Upper lobe of left lung (tissue), 6 donors: ENCODE results near the gene OSBPL3. TPM values are rescaled to one million over a fixed set of nuclear protein-coding genes. Genes with fewer than 3 reads are reported as not detected.

ENCODE experiments used
- ATAC-seq, 2 donors: fragments of 200-7000 bp; cut with Tn5 transposase; one replicate each; pipeline ENCODE4 v1.9.1; 2022; ENCODE audit warnings: mild to moderate bottlenecking in 2 of 2, moderate library complexity in 2 of 2; ENCODE audit not compliant: low FRiP score in 2 of 2
- DNase-seq, 2 donors: peaks; one replicate each; pipeline ENCODE4 v3.0.0-alpha.2; 2019 to 2020
- H3K27ac ChIP-seq, 4 donors: fragments of 200-600 bp; sonication (generic); one replicate each; pipeline ENCODE4 v1.5.1; 2016 to 2019
- H3K27me3 ChIP-seq, 4 donors: fragments of 200-600 bp; sonication (generic); one replicate each; pipeline ENCODE4 v1.5.1; 2017 to 2019
- H3K36me3 ChIP-seq, 4 donors: fragments of 200-600 bp; sonication (generic); one replicate each; pipeline ENCODE4 v1.5.1; 2016 to 2019
- H3K4me1 ChIP-seq, 4 donors: fragments of 200-600 bp; sonication (generic); one replicate each; pipeline ENCODE4 v1.5.1; 2018 to 2019
- H3K4me3 ChIP-seq, 4 donors: fragments of 200-600 bp; sonication (generic); one replicate each; pipeline ENCODE4 v1.5.1; 2017 to 2019; ENCODE audit warnings: mild to moderate bottlenecking in 2 of 4, moderate library complexity in 1 of 4
- H3K9me3 ChIP-seq, 4 donors: fragments of 200-600 bp; sonication (generic); one replicate each; pipeline ENCODE4 v1.5.1; 2018 to 2019
- CTCF ChIP-seq, 6 experiments: fragments of 450-650 bp in 4 of 6; fragments of 200-600 bp in 2 of 6; sonication (generic) in 2 of 6; IDR thresholded peaks; one replicate each; pipeline ENCODE4 v1.5.1; 2016 to 2019; ENCODE audit warnings: antibody characterized with exemption in 6 of 6
- EP300 ChIP-seq, 4 donors: sonication (generic); formaldehyde crosslinking; IDR thresholded peaks; one replicate each; pipeline ENCODE4 v1.5.1; 2017; ENCODE audit warnings: antibody characterized with exemption in 4 of 4, control low read depth in 2 of 4
- POLR2A ChIP-seq, 4 donors: fragments of 450-650 bp; IDR thresholded peaks; one replicate each; pipeline ENCODE4 v1.5.1; 2016 to 2017; ENCODE audit warnings: antibody characterized with exemption in 4 of 4, mild to moderate bottlenecking in 2 of 4
- POLR2AphosphoS5 ChIP-seq, 2 donors: sonication (generic); formaldehyde crosslinking; IDR thresholded peaks; one replicate each; pipeline ENCODE4 v1.5.1; 2017; ENCODE audit warnings: antibody characterized with exemption in 2 of 2
- WGBS, 2 donors: methylation state at CpG; one replicate each; pipeline ENCODE4 v1.1.5; 2017 to 2018; 5-methylcytosine and 5-hydroxymethylcytosine counted together
- total RNA-seq, 6 donors: library from RNA; depleted of rRNA in 4 of 6; stranded (reverse); fragments of >200 nt in 4 of 6; gene quantifications; one replicate each; pipeline versions ENCODE4 v1.1.0 to v1.2.1, GENCODE V29; 2016 to 2021
- donor health status: DM: no; HTN: no; CAD: no; lungs with moderate emphysema.
- donor health status: DM: no; HTN: yes; CAD: no; lungs with severe emphysema.

Gene OSBPL3
- total RNA-seq, 6 donors from 2014 or later = 17.5 to 55.5 (median 21.7) TPM

GRCh38 chr7:24879291-24879690 lies 100.7 kb downstream of the OSBPL3 start:
- ATAC-seq = no peak
- WGBS, 2 donors = 93 to 100% methylated on average over 2 of the region's 2 CpGs
- H3K27me3 ChIP-seq = no peaks in the 10 kb centered on the region
- H3K36me3 ChIP-seq = no peaks in the 10 kb centered on the region
- H3K4me1 ChIP-seq = peaks cover 0 to 17% (median 7%) of the 10 kb centered on the region in 4 donors
- no peak for DNase-seq
- H3K9me3 ChIP-seq = no peaks in the 10 kb centered on the region
- H3K4me3 ChIP-seq = no peak overlapping the region
- TF ChIP-seq POLR2AphosphoS5 (IDR thresholded peaks at IDR 0.05) (no peak), CTCF (IDR thresholded peaks at IDR 0.05) (no peak), POLR2A (IDR thresholded peaks at IDR 0.05) (no peak), EP300 (IDR thresholded peaks at IDR 0.05) (no peak)
- no peak overlapping the region for H3K27ac ChIP-seq

- no peak for DNase-seq
- Histone ChIP-seq H3K4me1 (peaks cover 0 to 3% (median 2%) of the 10 kb centered on the region in 4 donors), H3K36me3 (no peaks in the 10 kb centered on the region), H3K4me3 (no peak overlapping the region), H3K27me3 (no peaks in the 10 kb centered on the region), H3K9me3 (no peaks in the 10 kb centered on the region), H3K27ac (no peak overlapping the region)
- TF ChIP-seq POLR2A (IDR thresholded peaks at IDR 0.05) = no peak
- no peak for TF ChIP-seq EP300 (IDR thresholded peaks at IDR 0.05)
- no peak for TF ChIP-seq POLR2AphosphoS5 (IDR thresholded peaks at IDR 0.05)
- TF ChIP-seq CTCF (IDR thresholded peaks at IDR 0.05) = no peak
- WGBS, 2 donors = 28 to 41% methylated on average over 4 of the region's 4 CpGs
- ATAC-seq = peak; percentile 49 to 58
Observed at GRCh38 chr7:24877790-24878311, 102.1 kb downstream of the OSBPL3 start.

- 79 to 87% methylated on average over 6 of the region's 6 CpGs for WGBS, 2 donors
- no peak for TF ChIP-seq POLR2A (IDR thresholded peaks at IDR 0.05)
- no peak for TF ChIP-seq EP300 (IDR thresholded peaks at IDR 0.05)
- no peak for TF ChIP-seq POLR2AphosphoS5 (IDR thresholded peaks at IDR 0.05)
- TF ChIP-seq CTCF (IDR thresholded peaks at IDR 0.05) = no peak
- no peaks in the 10 kb centered on the region for H3K27me3 ChIP-seq
- no peak overlapping the region for H3K4me3 ChIP-seq
- ATAC-seq (no peak), DNase-seq (no peak)
- H3K27ac ChIP-seq = no peak overlapping the region
- peaks cover 0 to 3% (median 0%) of the 10 kb centered on the region in 4 donors for H3K4me1 ChIP-seq
- H3K36me3 ChIP-seq = no peaks in the 10 kb centered on the region
- no peaks in the 10 kb centered on the region for H3K9me3 ChIP-seq
Observed at GRCh38 chr7:24874791-24875190, 105.2 kb downstream of the OSBPL3 start.

GRCh38 chr7:24873944-24874343 lies 106.0 kb downstream of the OSBPL3 start:
- Histone ChIP-seq H3K27ac (no peak overlapping the region), H3K4me3 (no peak overlapping the region), H3K9me3 (no peaks in the 10 kb centered on the region), H3K27me3 (no peaks in the 10 kb centered on the region), H3K36me3 (no peaks in the 10 kb centered on the region), H3K4me1 (peaks cover 0 to 3% (median 0%) of the 10 kb centered on the region in 4 donors)
- WGBS, 2 donors = 71% methylated on average over 4 of the region's 4 CpGs
- no peak for TF ChIP-seq POLR2A (IDR thresholded peaks at IDR 0.05)
- TF ChIP-seq EP300 (IDR thresholded peaks at IDR 0.05) = no peak
- TF ChIP-seq POLR2AphosphoS5 (IDR thresholded peaks at IDR 0.05) = no peak
- no peak for TF ChIP-seq CTCF (IDR thresholded peaks at IDR 0.05)
- ATAC-seq (no peak), DNase-seq (no peak)

- H3K27ac ChIP-seq = no peak overlapping the region
- no peak for ATAC-seq
- TF ChIP-seq CTCF (IDR thresholded peaks at IDR 0.05) (no peak), POLR2AphosphoS5 (IDR thresholded peaks at IDR 0.05) (no peak)
Observed at GRCh38 chr7:24871770-24872169, 108.2 kb downstream of the OSBPL3 start.

More at GRCh38 chr7:24871770-24872169, 108.2 kb downstream of the OSBPL3 start:
- Histone ChIP-seq H3K9me3 (no peaks in the 10 kb centered on the region), H3K27me3 (no peaks in the 10 kb centered on the region), H3K4me3 (no peak overlapping the region), H3K36me3 (no peaks in the 10 kb centered on the region), H3K4me1 (no peaks in the 10 kb centered on the region)
- DNase-seq = no peak
